Measurements from ENCODE around the gene DHRSX.
A peak's percentile ranks its signal among the peaks of the same experiment; 100 is the strongest.

The DHRSX gene

DNA sequence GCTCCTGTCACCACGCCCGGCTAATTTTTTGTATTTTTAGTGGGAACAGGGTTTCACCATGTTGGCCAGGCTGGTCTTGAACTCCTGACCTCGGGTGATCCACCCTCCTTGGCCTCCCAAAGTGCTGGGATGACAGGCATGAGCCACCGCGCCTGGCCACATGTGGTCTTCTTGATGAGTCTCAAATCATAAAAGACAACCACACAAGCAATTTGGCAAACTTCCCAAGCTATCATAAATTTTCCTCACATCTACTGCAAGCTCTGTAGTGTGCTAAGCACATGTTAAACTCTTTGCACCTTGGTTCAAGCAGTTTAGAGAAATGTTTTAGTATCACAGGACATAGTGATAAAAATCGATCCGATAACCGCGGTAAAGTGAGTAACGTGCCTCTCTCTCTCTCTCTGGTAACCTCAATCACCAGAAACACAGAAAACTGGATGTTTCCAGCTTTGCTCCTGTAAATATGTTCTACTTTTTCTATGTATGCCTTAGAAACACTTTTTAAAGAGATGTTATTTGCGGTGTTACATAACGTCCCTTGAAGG lies 256.8 kb downstream of the DHRSX start (continued):
- TF ChIP-seq, protein P1, sequence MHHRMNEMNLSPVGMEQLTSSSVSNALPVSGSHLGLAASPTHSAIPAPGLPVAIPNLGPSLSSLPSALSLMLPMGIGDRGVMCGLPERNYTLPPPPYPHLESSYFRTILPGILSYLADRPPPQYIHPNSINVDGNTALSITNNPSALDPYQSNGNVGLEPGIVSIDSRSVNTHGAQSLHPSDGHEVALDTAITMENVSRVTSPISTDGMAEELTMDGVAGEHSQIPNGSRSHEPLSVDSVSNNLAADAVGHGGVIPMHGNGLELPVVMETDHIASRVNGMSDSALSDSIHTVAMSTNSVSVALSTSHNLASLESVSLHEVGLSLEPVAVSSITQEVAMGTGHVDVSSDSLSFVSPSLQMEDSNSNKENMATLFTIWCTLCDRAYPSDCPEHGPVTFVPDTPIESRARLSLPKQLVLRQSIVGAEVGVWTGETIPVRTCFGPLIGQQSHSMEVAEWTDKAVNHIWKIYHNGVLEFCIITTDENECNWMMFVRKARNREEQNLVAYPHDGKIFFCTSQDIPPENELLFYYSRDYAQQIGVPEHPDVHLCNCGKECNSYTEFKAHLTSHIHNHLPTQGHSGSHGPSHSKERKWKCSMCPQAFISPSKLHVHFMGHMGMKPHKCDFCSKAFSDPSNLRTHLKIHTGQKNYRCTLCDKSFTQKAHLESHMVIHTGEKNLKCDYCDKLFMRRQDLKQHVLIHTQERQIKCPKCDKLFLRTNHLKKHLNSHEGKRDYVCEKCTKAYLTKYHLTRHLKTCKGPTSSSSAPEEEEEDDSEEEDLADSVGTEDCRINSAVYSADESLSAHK (tag by site-specific recombination; IDR thresholded peaks at IDR 0.05) = no peak; the same call in none of the 2 replicates
- TF ChIP-seq ZNF501 (tag by site-specific recombination; IDR thresholded peaks at IDR 0.05) (no peak), MZF1 (tag by site-specific recombination; IDR thresholded peaks at IDR 0.05; ENCODE audit: borderline replicate concordance) (no peak), ZSCAN30 (tag by site-specific recombination; IDR thresholded peaks at IDR 0.05) (no peak), ZNF521 (tag by site-specific recombination; IDR thresholded peaks at IDR 0.05) (no peak), ZFP41 (tag by site-specific recombination; IDR thresholded peaks at IDR 0.05; ENCODE audit: borderline replicate concordance) (no peak), ZNF221 (tag by site-specific recombination; IDR thresholded peaks at IDR 0.05; ENCODE audit: borderline replicate concordance) (no peak), ZNF366 (tag by site-specific recombination; conservative IDR thresholded peaks at IDR 0.05) (peak; percentile 39; the same call in 1 of the 2 replicates), ZFP37 (tag by site-specific recombination; IDR thresholded peaks at IDR 0.05) (no peak), ZBTB8A (tag by site-specific recombination; IDR thresholded peaks at IDR 0.05) (no peak), ZNF266 (tag by site-specific recombination; IDR thresholded peaks at IDR 0.05; ENCODE audit: low read depth) (no peak), ZBTB48 (tag by site-specific recombination; IDR thresholded peaks at IDR 0.05) (no peak), ZNF473 (tag by site-specific recombination; IDR thresholded peaks at IDR 0.05) (no peak), ZNF544 (tag by site-specific recombination; IDR thresholded peaks at IDR 0.05) (no peak), SALL2 (tag by site-specific recombination; IDR thresholded peaks at IDR 0.05; ENCODE audit: borderline replicate concordance) (no peak), ZNF560 (tag by site-specific recombination; IDR thresholded peaks at IDR 0.05; ENCODE audit: borderline replicate concordance) (no peak), ZFHX2 (tag by site-specific recombination; conservative IDR thresholded peaks at IDR 0.05) (no peak), REPIN1 (tag by site-specific recombination; IDR thresholded peaks at IDR 0.05; ENCODE audit: low read depth) (no peak), ZNF658 (tag by site-specific recombination; IDR thresholded peaks at IDR 0.05) (no peak), ZEB2 (tag by site-specific recombination; IDR thresholded peaks at IDR 0.05) (no peak)
- TF ChIP-seq, protein P2, sequence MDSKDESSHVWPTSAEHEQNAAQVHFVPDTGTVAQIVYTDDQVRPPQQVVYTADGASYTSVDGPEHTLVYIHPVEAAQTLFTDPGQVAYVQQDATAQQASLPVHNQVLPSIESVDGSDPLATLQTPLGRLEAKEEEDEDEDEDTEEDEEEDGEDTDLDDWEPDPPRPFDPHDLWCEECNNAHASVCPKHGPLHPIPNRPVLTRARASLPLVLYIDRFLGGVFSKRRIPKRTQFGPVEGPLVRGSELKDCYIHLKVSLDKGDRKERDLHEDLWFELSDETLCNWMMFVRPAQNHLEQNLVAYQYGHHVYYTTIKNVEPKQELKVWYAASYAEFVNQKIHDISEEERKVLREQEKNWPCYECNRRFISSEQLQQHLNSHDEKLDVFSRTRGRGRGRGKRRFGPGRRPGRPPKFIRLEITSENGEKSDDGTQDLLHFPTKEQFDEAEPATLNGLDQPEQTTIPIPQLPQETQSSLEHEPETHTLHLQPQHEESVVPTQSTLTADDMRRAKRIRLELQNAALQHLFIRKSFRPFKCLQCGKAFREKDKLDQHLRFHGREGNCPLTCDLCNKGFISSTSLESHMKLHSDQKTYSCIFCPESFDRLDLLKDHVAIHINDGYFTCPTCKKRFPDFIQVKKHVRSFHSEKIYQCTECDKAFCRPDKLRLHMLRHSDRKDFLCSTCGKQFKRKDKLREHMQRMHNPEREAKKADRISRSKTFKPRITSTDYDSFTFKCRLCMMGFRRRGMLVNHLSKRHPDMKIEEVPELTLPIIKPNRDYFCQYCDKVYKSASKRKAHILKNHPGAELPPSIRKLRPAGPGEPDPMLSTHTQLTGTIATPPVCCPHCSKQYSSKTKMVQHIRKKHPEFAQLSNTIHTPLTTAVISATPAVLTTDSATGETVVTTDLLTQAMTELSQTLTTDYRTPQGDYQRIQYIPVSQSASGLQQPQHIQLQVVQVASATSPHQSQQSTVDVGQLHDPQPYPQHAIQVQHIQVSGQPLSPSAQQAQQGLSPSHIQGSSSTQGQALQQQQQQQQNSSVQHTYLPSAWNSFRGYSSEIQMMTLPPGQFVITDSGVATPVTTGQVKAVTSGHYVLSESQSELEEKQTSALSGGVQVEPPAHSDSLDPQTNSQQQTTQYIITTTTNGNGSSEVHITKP (tag by site-specific recombination; IDR thresholded peaks at IDR 0.05) = no peak
- TF ChIP-seq, protein P3, sequence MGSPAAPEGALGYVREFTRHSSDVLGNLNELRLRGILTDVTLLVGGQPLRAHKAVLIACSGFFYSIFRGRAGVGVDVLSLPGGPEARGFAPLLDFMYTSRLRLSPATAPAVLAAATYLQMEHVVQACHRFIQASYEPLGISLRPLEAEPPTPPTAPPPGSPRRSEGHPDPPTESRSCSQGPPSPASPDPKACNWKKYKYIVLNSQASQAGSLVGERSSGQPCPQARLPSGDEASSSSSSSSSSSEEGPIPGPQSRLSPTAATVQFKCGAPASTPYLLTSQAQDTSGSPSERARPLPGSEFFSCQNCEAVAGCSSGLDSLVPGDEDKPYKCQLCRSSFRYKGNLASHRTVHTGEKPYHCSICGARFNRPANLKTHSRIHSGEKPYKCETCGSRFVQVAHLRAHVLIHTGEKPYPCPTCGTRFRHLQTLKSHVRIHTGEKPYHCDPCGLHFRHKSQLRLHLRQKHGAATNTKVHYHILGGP (tag by site-specific recombination; IDR thresholded peaks at IDR 0.05) = no peak
- TF ChIP-seq, protein P4, sequence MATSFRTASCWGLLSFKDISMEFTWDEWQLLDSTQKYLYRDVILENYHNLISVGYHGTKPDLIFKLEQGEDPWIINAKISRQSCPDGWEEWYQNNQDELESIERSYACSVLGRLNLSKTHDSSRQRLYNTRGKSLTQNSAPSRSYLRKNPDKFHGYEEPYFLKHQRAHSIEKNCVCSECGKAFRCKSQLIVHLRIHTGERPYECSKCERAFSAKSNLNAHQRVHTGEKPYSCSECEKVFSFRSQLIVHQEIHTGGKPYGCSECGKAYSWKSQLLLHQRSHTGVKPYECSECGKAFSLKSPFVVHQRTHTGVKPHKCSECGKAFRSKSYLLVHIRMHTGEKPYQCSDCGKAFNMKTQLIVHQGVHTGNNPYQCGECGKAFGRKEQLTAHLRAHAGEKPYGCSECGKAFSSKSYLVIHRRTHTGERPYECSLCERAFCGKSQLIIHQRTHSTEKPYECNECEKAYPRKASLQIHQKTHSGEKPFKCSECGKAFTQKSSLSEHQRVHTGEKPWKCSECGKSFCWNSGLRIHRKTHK (tag by site-specific recombination; IDR thresholded peaks at IDR 0.05) = no peak
- TF ChIP-seq, protein P5, sequence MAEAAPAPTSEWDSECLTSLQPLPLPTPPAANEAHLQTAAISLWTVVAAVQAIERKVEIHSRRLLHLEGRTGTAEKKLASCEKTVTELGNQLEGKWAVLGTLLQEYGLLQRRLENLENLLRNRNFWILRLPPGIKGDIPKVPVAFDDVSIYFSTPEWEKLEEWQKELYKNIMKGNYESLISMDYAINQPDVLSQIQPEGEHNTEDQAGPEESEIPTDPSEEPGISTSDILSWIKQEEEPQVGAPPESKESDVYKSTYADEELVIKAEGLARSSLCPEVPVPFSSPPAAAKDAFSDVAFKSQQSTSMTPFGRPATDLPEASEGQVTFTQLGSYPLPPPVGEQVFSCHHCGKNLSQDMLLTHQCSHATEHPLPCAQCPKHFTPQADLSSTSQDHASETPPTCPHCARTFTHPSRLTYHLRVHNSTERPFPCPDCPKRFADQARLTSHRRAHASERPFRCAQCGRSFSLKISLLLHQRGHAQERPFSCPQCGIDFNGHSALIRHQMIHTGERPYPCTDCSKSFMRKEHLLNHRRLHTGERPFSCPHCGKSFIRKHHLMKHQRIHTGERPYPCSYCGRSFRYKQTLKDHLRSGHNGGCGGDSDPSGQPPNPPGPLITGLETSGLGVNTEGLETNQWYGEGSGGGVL (tag by site-specific recombination; IDR thresholded peaks at IDR 0.05) = 0 out of 2 replicates have a peak, but pooled peaks have one; percentile 35
- TF ChIP-seq, protein P6, sequence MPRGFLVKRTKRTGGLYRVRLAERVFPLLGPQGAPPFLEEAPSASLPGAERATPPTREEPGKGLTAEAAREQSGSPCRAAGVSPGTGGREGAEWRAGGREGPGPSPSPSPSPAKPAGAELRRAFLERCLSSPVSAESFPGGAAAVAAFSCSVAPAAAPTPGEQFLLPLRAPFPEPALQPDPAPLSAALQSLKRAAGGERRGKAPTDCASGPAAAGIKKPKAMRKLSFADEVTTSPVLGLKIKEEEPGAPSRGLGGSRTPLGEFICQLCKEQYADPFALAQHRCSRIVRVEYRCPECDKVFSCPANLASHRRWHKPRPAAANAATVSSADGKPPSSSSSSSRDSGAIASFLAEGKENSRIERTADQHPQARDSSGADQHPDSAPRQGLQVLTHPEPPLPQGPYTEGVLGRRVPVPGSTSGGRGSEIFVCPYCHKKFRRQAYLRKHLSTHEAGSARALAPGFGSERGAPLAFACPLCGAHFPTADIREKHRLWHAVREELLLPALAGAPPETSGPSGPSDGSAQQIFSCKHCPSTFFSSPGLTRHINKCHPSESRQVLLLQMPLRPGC (tag by site-specific recombination; IDR thresholded peaks at IDR 0.05) = peak; percentile 57; the same call in 1 of the 2 replicates

All from HEK293 (cell line).